OCI-LY7 (cell line): ENCODE data around the gene TFAP2A. TPM values are rescaled to one million over a fixed set of nuclear protein-coding genes. Genes with fewer than 3 reads are reported as not detected.

Source experiments
- BruUV-seq: library from RNA; stranded (reverse); fragments of 400-500 nt; replicated peaks from 2 replicates; lab custom pipeline; 2021; lab: Mats Ljungman, UMichigan
- CTCF ChIA-PET: fragments of 300-600 bp; sonication (Branson Sonifier 250); formaldehyde crosslinking; loops from one replicate; lab custom pipeline; 2022; ENCODE audit warnings: antibody characterized with exemption; ENCODE audit not compliant: unreplicated experiment; lab: Charles Lee
- POLR2A ChIA-PET: fragments of 300-600 bp; sonication (Branson Sonifier 250); formaldehyde crosslinking; loops from one replicate; lab custom pipeline; 2022; ENCODE audit warnings: antibody characterized with exemption; lab: Charles Lee
- DNase-seq: peaks from one replicate; pipeline ENCODE4 v3.0.0-alpha.2; 2015; ENCODE audit warnings: low spot score
- H2AFZ ChIP-seq: fragments of 200-600 bp; sonication (generic), shearing (Covaris generic); 2 replicates; pipeline ENCODE4 v1.6.1; 2014; ENCODE audit warnings: mild to moderate bottlenecking, antibody characterized with exemption, low read length, moderate library complexity
- H3K27ac ChIP-seq: fragments of 200-600 bp; sonication (generic); 2 replicates; pipeline ENCODE4 v1.5.1; 2014; ENCODE audit warnings: mixed run types, low read depth, mild to moderate bottlenecking, moderate library complexity, low read length, inconsistent platforms; ENCODE audit not compliant: poor library complexity, severe bottlenecking
- H3K36me3 ChIP-seq: fragments of 200-600 bp; sonication (generic); 2 replicates; pipeline ENCODE4 v1.6.1; 2014; ENCODE audit warnings: mild to moderate bottlenecking, antibody characterized with exemption, low read length, moderate library complexity, mixed read lengths; ENCODE audit not compliant: insufficient read depth
- H3K4me1 ChIP-seq: fragments of 200-600 bp; sonication (generic); 2 replicates; pipeline ENCODE4 v1.5.1; 2014; ENCODE audit warnings: mild to moderate bottlenecking, low read length; ENCODE audit not compliant: insufficient read depth, poor library complexity, severe bottlenecking
- H3K4me2 ChIP-seq: fragments of 200-600 bp; sonication (generic); 2 replicates; pipeline ENCODE4 v1.6.1; 2014; ENCODE audit warnings: mild to moderate bottlenecking, low read length
- H3K4me3 ChIP-seq: fragments of 200-600 bp; sonication (generic); 2 replicates; pipeline ENCODE4 v1.5.1; 2014; ENCODE audit warnings: mild to moderate bottlenecking, low read depth, low read length; ENCODE audit not compliant: poor library complexity, severe bottlenecking
- H3K79me2 ChIP-seq: fragments of 200-600 bp; sonication (generic); 2 replicates; pipeline ENCODE4 v1.6.1; 2016; ENCODE audit warnings: low read depth, mild to moderate bottlenecking, low read length, moderate library complexity, mixed read lengths; ENCODE audit not compliant: insufficient read depth
- H3K9me2 ChIP-seq: fragments of 200-600 bp; sonication (generic); 2 replicates; pipeline ENCODE4 v1.6.1; 2016; ENCODE audit warnings: mild to moderate bottlenecking, low read length, mixed read lengths; ENCODE audit not compliant: insufficient read depth
- H3K9me3 ChIP-seq: fragments of 200-600 bp; sonication (generic); 2 replicates; pipeline ENCODE4 v1.6.1; 2014; ENCODE audit warnings: mild to moderate bottlenecking, mixed run types, low read length, mixed read lengths
- H4K20me1 ChIP-seq: fragments of 200-600 bp; sonication (generic); 2 replicates; pipeline ENCODE4 v1.6.1; 2014; ENCODE audit warnings: mild to moderate bottlenecking, antibody characterized with exemption, low read length, moderate library complexity, mixed read lengths; ENCODE audit not compliant: insufficient read depth
- CTCF ChIP-seq: fragments of 200-600 bp; sonication (generic); conservative IDR thresholded peaks from 2 replicates; pipeline ENCODE4 v1.5.1; 2014; ENCODE audit warnings: mild to moderate bottlenecking, antibody characterized with exemption, low read length, moderate library complexity, mixed read lengths
- EZH2phosphoT487 ChIP-seq: fragments of 200-600 bp; sonication (generic); IDR thresholded peaks from 2 replicates; pipeline ENCODE4 v1.6.1; 2018; ENCODE audit warnings: low read depth, borderline replicate concordance, mild to moderate bottlenecking, mixed run types, antibody characterized with exemption, low read length, moderate library complexity, mixed read lengths
- intact Hi-C: fragments of 100-400 bp; cut with micrococcal nuclease; formaldehyde crosslinking; loops from one replicate; pipeline ENCODE4 v1.10.0; 2022; ENCODE audit not compliant: unreplicated experiment
- total RNA-seq, 2 experiments: library from RNA; depleted of rRNA in 1 of 2; stranded (reverse); fragments of >200 nt in 1 of 2; shearing (Covaris generic) in 1 of 2; gene quantifications; 2 replicates each; pipeline ENCODE4 v1.2.3, GENCODE V29; 2014 to 2022

TFAP2A gene
- total RNA-seq, 2 experiments from 2014 or later = 2.0 to 3.3 TPM

- BruUV-seq = no TSS peak
- no peak for DNase-seq
These were observed 30.7 kb downstream of the TFAP2A start for GRCh38 chr6:10384091-10384609.

GRCh38 chr6:10383331-10384090 is 31.4 kb downstream of the TFAP2A start:
- Histone ChIP-seq H3K9me3 (no peaks in the 10 kb centered on the region), H3K9me2 (no peaks in the 10 kb centered on the region), H3K36me3 (no peaks in the 10 kb centered on the region), H3K79me2 (no peaks in the 10 kb centered on the region), H3K4me3 (no peak overlapping the region), H3K4me1 (no peaks in the 10 kb centered on the region), H3K4me2 (no peak overlapping the region), H4K20me1 (no peaks in the 10 kb centered on the region), H2AFZ (no peak overlapping the region), H3K27ac (no peak overlapping the region)
- ChIA-PET CTCF (no interaction called here), POLR2A (interaction anchor here (0.6 kb wide), 1 partner anchor 13 kb away, joined by 3 read pairs; no protein-coding TSS in a partner anchor)
- no TSS peak for BruUV-seq
- DNase-seq = no peak
- intact Hi-C loops = no loop called here
- TF ChIP-seq EZH2phosphoT487 (no peak), CTCF (no peak)

More at GRCh38 chr6:10384091-10384609, 30.7 kb downstream of the TFAP2A start:
- Histone ChIP-seq H3K36me3 (no peaks in the 10 kb centered on the region), H3K79me2 (no peaks in the 10 kb centered on the region), H2AFZ (no peak overlapping the region), H3K4me1 (no peaks in the 10 kb centered on the region), H3K9me3 (no peaks in the 10 kb centered on the region), H4K20me1 (no peaks in the 10 kb centered on the region), H3K9me2 (no peaks in the 10 kb centered on the region), H3K4me3 (no peak overlapping the region), H3K27ac (no peak overlapping the region), H3K4me2 (no peak overlapping the region)
- POLR2A ChIA-PET = interaction anchor here (0.6 kb wide), 2 partner anchors 12 to 82 kb away, joined by 3 read pairs; no protein-coding TSS in a partner anchor
- TF ChIP-seq CTCF (no peak), EZH2phosphoT487 (no peak)
- CTCF ChIA-PET = no interaction called here
- intact Hi-C loops = no loop called here
